ENCODE data around the gene ZSCAN5A. TPM values are rescaled to one million over a fixed set of nuclear protein-coding genes. Genes with fewer than 3 reads are reported as not detected.

ZSCAN5A gene
- total and polyA plus RNA-seq, 9 of the 15 experiments (the other 6 are each of a cell fraction or from before 2014, with no cell fraction given), result 5.8 to 15.3 (median 11.8) TPM

- TF ChIP-seq XRCC3 (IDR thresholded peaks at IDR 0.05) (no peak), SUPT5H (IDR thresholded peaks at IDR 0.05) (no peak; the same call in 1 of the 2 replicates), RBM39 (optimal IDR thresholded peaks at IDR 0.05; ENCODE audit: low read depth, low read length) (no peak), HMG20B (CRISPR knock-in tag; IDR thresholded peaks at IDR 0.05) (no peak), ZNF274 (IDR thresholded peaks at IDR 0.05; ENCODE audit: borderline replicate concordance, low read depth, low read length) (no peak), ZNF224 (CRISPR knock-in tag; IDR thresholded peaks at IDR 0.05) (no peak), ZFP91 (CRISPR knock-in tag; IDR thresholded peaks at IDR 0.05) (no peak), MTA3 (IDR thresholded peaks at IDR 0.05; ENCODE audit: borderline replicate concordance) (no peak), CHD4 (IDR thresholded peaks at IDR 0.05; ENCODE audit: insufficient read depth, insufficient replicate concordance, low read depth, low read length, poor library complexity, severe bottlenecking) (no peak), HDAC2 (IDR thresholded peaks at IDR 0.05) (peak; percentile 69), ZNF583 (CRISPR knock-in tag; IDR thresholded peaks at IDR 0.05) (no peak), CHAMP1 (IDR thresholded peaks at IDR 0.05) (no peak), CAMTA2 (CRISPR knock-in tag; conservative IDR thresholded peaks at IDR 0.05) (no peak), SMAD4 (CRISPR knock-in tag; conservative IDR thresholded peaks at IDR 0.05) (no peak; the same call in 1 of the 2 replicates), MAFF (IDR thresholded peaks at IDR 0.05; ENCODE audit: low read length) (no peak), HDAC1 (IDR thresholded peaks at IDR 0.05) (peak in 1 of 2 experiments; percentile 90; a peak in 2 of 4 replicates), ZNF436 (CRISPR knock-in tag; IDR thresholded peaks at IDR 0.05) (no peak)
Observed at GRCh38 chr19:56315077-56315828, 614 bp upstream of the ZSCAN5A start (continued).

All from K562 (cell line).